Measurements from ENCODE around the gene PHLPP1. TPM values are rescaled to one million over a fixed set of nuclear protein-coding genes. Genes with fewer than 3 reads are reported as not detected.
A peak's percentile ranks its signal among the peaks of the same experiment; 100 is the strongest.

Gene PHLPP1
- total RNA-seq, 1 experiment from 2014 or later, result 13.7 TPM

DNA sequence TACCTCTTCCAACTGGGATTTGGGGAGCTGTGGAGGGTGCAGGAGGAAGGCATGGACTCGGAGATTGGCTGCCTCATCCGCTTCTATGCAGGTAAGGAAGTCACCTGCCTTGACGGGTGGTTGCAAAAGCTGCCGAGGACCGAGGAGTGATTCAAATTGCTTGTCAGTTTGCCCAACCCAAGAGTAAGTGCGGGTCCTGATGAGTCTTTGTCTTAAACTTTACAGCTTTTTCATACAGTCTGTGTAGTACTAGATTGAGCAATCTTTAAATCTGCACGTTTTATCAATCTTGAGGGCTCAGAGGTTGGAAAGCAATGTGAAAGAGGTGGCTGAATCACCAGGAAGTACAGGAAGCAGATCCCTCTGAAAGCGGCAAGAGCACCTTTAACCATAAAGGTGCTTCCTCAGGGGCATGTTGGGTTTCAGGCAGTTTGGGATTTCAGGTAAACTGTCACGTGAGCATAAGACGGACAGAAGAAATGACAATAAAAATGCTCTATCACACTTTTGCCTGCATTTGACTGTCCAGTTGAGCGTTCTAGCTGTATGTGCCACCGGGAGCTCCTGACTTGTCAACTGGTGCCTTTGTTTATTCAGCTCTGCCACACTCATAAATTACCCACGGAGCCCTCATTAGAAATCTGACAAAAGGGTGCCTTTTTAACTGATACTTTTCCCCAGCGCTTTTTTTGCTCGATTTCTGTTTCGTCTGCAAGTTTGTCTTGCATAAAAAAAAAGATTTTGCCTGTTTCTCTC, 2.0 kb downstream of the PHLPP1 start:
- Histone ChIP-seq H3K27ac (ENCODE audit: low read depth, low read length, poor library complexity, severe bottlenecking) (peak overlapping the region; percentile 10), H3K4me1 (ENCODE audit: insufficient read depth, low read length, poor library complexity, severe bottlenecking) (peaks cover 42% of the 10 kb centered on the region), H3K36me3 (ENCODE audit: insufficient read depth, low read length, poor library complexity, severe bottlenecking) (no peaks in the 10 kb centered on the region), H3K9me3 (ENCODE audit: low read depth, low read length, poor library complexity, severe bottlenecking) (no peaks in the 10 kb centered on the region), H3K4me3 (ENCODE audit: low read depth, low read length, poor library complexity, severe bottlenecking) (peak overlapping the region; percentile 76), H3K27me3 (replicated peaks; ENCODE audit: insufficient read depth, low read depth, low read length, poor library complexity) (no peaks in the 10 kb centered on the region)
- no peak for TF ChIP-seq EZH2 (IDR thresholded peaks at IDR 0.05; ENCODE audit: borderline replicate concordance, low read depth, low read length, poor library complexity, severe bottlenecking)
- TF ChIP-seq, protein P1, sequence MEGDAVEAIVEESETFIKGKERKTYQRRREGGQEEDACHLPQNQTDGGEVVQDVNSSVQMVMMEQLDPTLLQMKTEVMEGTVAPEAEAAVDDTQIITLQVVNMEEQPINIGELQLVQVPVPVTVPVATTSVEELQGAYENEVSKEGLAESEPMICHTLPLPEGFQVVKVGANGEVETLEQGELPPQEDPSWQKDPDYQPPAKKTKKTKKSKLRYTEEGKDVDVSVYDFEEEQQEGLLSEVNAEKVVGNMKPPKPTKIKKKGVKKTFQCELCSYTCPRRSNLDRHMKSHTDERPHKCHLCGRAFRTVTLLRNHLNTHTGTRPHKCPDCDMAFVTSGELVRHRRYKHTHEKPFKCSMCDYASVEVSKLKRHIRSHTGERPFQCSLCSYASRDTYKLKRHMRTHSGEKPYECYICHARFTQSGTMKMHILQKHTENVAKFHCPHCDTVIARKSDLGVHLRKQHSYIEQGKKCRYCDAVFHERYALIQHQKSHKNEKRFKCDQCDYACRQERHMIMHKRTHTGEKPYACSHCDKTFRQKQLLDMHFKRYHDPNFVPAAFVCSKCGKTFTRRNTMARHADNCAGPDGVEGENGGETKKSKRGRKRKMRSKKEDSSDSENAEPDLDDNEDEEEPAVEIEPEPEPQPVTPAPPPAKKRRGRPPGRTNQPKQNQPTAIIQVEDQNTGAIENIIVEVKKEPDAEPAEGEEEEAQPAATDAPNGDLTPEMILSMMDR (conservative IDR thresholded peaks at IDR 0.05; ENCODE audit: low read depth, low read length), result no peak
- intact Hi-C loops (cut with micrococcal nuclease; ENCODE audit: unreplicated experiment), result loop anchor here (2.0 to 5.0 kb wide), 3 partner anchors 70 to 530 kb away; partner anchors contain the start of genes PIGN and RELCH
- ChIA-PET POLR2A (ENCODE audit: low non-redundant PET) (no interaction called here), CTCF (no interaction called here)
- no TSS peak for BruUV-seq (replicated peaks)
- DNase-seq (ENCODE audit: low spot score), result peak; percentile 44

DNA sequence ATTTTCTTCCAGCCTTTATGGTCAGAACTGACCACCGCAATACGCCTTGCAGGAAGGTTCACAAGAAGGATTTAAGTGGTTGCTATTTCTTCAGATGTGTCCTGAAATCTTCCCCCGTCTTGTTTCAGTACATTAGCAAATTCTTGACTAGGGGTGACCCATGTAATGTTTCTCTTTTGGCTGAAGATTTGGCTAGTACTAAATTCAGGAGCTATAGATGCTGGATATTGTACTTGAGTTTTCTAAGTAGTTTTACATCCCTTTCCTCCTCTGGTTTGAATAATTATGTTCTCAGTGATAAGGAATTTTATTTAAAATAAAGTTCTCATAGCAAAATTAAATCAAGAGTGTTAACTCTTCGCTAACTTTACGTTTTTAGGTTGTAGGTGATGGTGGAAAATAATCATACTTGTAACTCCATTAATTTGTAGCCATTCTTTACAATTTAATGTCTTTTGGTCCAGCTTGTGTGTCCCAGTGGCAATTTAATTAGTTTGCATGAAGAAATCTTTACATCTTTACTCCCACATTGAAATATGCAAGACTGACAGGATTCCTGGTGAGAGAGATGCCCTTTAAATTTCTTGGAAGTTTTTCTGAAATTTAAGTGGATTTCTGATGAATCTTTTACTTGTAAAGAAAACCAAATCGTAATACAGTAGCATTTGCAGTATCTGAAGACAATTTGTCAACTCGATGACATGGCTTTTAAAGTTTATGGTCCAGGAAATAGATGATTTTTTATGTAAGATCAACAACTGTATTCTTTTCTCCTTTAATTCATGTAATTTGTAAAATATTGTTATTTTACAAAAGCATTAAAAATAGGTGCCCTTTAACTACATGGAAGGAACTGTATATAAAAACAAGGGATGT, 2.8 kb downstream of the PHLPP1 start:
- Histone ChIP-seq H3K4me1 (ENCODE audit: insufficient read depth, low read length, poor library complexity, severe bottlenecking) (peaks cover 51% of the 10 kb centered on the region), H3K27me3 (replicated peaks; ENCODE audit: insufficient read depth, low read depth, low read length, poor library complexity) (no peaks in the 10 kb centered on the region), H3K27ac (ENCODE audit: low read depth, low read length, poor library complexity, severe bottlenecking) (no peak overlapping the region), H3K9me3 (ENCODE audit: low read depth, low read length, poor library complexity, severe bottlenecking) (no peaks in the 10 kb centered on the region), H3K4me3 (ENCODE audit: low read depth, low read length, poor library complexity, severe bottlenecking) (peak overlapping the region; percentile 76), H3K36me3 (ENCODE audit: insufficient read depth, low read length, poor library complexity, severe bottlenecking) (no peaks in the 10 kb centered on the region)
- ChIA-PET POLR2A (ENCODE audit: low non-redundant PET) (no interaction called here), CTCF (no interaction called here)
- no peak for DNase-seq (ENCODE audit: low spot score)
- BruUV-seq (replicated peaks), result TSS peak; percentile 38
- TF ChIP-seq EZH2 (IDR thresholded peaks at IDR 0.05; ENCODE audit: borderline replicate concordance, low read depth, low read length, poor library complexity, severe bottlenecking), result no peak
- TF ChIP-seq, protein P1 (conservative IDR thresholded peaks at IDR 0.05; ENCODE audit: low read depth, low read length), result no peak
- intact Hi-C loops (cut with micrococcal nuclease; ENCODE audit: unreplicated experiment), result loop anchor here (2.0 to 5.0 kb wide), 3 partner anchors 69 to 531 kb away; partner anchors contain the start of genes PIGN and RELCH

DNA sequence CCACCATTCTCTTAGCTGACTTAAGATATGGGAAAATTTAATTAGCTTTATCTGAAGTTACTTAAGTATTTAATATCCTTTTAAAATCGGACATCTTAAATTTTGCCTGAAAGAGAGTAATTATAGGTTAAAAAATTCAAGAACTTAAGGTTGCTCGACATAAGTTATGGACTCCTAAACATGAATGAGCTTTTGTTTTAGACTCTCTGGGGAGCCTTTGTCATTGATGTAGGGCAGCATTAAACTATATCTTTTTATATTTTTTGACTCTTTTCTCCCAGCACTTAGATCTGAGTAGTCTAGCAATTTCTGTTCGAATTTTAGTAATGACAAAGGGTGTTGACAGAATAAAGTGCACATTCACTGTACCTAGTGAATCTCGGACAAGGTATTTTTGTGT, 4.7 kb downstream of the PHLPP1 start:
- ChIA-PET POLR2A (ENCODE audit: low non-redundant PET) (no interaction called here), CTCF (interaction anchor here (0.6 kb wide), 1 partner anchor 264 kb away, joined by 3 read pairs; no protein-coding TSS in a partner anchor)
- intact Hi-C loops (cut with micrococcal nuclease; ENCODE audit: unreplicated experiment), result loop anchor here (5.0 kb wide), 1 partner anchor 82 kb away; no protein-coding TSS in a partner anchor
- Histone ChIP-seq H3K4me1 (ENCODE audit: insufficient read depth, low read length, poor library complexity, severe bottlenecking) (peaks cover 60% of the 10 kb centered on the region), H3K27me3 (replicated peaks; ENCODE audit: insufficient read depth, low read depth, low read length, poor library complexity) (no peaks in the 10 kb centered on the region), H3K4me3 (ENCODE audit: low read depth, low read length, poor library complexity, severe bottlenecking) (peak overlapping the region; percentile 13), H3K9me3 (ENCODE audit: low read depth, low read length, poor library complexity, severe bottlenecking) (no peaks in the 10 kb centered on the region), H3K36me3 (ENCODE audit: insufficient read depth, low read length, poor library complexity, severe bottlenecking) (no peaks in the 10 kb centered on the region), H3K27ac (ENCODE audit: low read depth, low read length, poor library complexity, severe bottlenecking) (no peak overlapping the region)
- no TSS peak for BruUV-seq (replicated peaks)
- DNase-seq (ENCODE audit: low spot score), result no peak
- TF ChIP-seq, protein P1 (conservative IDR thresholded peaks at IDR 0.05; ENCODE audit: low read depth, low read length), result no peak
- TF ChIP-seq EZH2 (IDR thresholded peaks at IDR 0.05; ENCODE audit: borderline replicate concordance, low read depth, low read length, poor library complexity, severe bottlenecking), result no peak
